GM21360 (cell line): ENCODE measurements around the gene STK32C.
"Not testable (repeated sequence)": the region's sequence is repeated elsewhere in the genome, so short reads cannot be mapped to it uniquely, and the experiment has no call there.

Experiments used
- ATAC-seq: cut with Tn5 transposase; IDR thresholded peaks from one replicate; pipeline ENCODE4 v1.9.1; 2021; ENCODE audit warnings: mild to moderate bottlenecking, moderate library complexity; ENCODE audit not compliant: unreplicated experiment

Gene STK32C

DNA sequence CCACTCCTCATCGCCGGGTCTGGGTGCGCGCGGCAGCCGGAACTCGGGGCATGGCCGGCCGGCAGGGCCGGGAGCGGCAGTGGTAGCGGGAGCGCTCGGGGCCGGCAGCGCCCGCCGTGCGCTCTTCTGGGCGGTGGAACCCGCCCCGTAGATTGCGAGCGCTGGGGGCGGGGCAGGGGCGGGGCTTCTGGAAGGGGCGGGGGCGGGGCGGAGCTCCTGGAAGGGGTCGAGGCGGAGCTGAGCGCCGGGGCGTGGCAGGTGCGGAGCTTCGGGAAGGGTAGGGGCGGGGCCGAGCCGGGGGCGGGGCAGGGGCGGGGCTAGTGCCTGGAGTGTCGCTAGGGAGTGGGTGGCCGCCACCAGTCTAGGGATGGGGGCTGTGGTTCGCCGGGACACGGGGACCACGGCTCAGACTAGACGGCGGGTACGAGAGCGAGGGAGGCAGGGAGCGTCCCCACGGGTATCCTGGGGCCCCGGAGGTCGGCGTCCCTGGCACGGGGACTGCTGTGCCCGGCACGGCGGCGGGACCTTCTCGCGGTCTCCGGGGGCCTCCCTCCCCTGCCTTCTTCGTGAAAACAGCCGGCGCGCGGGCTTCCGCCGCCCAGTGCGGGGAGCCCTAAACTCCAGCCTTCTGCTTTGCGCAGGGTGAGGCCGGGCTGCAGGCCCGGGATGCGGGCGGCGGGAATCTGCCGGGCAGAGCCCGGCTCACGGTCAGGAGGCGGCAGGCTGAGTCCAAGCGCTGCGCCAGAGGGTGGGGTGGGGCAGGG lies at the start of gene STK32C:
STK32C (minus strand) TSS at position 128 of the 764 bp plus-strand sequence; CDS start at position 11, 117 bp downstream.
- peak; percentile 71 for ATAC-seq

DNA sequence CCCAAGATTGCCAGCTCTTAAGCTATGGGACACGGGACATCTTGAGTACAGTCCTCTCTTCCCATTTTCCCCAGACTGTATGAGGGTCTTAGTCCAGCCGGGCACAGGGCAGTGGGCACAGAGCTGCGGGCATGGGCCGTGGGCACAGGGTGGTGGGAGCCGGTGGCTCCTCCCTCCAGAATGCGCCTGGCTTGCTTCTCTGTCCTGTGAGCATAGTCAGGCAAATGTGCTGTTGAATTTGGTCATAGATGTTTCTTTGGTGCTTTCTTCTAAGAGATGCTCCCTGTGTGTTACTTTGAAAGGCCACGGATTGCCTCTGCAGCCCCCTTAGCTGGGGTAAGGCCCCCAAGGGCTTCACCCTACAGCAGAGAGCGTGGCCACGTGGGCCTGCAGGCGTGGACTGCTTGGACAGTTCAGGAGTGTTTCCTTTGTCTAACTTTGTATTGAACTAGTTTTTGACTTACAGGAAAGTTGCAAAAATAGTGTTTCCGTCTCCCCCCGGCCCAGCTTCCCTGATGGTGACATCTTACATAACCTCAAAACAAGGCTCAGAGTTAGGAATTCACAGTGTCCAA lies 49.0 kb upstream of the STK32C start:
- ATAC-seq: no peak

GRCh38 chr10:132355754-132356153 lies 48.0 kb upstream of the STK32C start:
- no peak for ATAC-seq

DNA sequence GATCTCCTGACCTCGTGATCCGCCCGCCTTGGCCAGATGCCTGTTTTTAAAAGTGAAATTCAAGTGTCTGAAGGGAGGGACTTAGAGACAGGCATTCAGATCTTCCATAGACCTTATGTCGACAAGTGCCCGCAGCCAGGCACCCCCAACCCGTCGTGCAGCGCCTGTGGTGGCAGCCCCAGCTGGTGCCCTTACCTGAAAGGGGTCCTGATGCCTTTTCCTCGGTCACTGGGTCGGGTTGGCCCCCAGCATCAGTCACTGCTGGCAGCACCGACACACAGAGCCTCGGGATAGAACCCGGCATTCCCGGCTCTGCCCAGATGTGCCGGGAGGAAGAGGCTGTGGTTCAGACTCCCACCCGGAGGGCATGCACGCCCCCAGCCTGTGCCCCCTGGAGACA lies 47.5 kb upstream of the STK32C start:
- no peak for ATAC-seq

DNA sequence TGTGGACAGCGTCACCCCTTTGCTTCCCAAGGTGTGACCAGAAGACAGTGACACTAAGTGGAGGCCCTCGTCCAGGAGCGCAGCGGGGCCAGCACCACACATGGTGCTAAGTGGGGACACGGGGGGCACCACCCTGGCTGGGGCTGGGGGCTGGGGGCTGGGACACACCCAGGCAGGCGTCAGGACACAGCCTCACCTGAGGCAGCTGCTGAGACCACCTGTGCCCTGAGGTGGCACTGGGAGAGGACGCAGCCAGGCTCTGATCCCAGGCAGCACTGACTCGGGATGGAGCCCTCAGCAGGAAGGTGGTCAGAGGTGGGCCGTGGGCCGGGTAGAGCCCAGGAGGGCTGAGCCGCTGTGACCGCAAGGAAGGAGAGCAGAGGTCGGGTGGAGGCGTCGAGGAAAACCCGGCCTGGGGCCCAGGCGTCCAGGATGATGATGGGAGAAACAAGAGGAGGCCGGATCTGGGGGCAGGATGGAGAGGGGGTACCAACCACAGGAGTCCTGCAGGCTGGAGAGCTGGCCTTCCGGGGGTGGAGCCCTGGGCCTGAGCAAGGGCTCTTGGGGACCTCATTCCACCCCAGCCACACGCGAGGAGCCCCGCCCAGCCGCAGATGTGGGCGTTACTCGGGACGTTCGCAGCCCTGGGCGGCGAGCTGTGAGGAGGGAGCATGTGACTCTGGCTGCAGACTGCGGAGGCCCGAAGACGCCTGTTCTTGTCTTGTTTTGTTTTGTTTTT lies 46.8 kb upstream of the STK32C start:
- no peak for ATAC-seq

DNA sequence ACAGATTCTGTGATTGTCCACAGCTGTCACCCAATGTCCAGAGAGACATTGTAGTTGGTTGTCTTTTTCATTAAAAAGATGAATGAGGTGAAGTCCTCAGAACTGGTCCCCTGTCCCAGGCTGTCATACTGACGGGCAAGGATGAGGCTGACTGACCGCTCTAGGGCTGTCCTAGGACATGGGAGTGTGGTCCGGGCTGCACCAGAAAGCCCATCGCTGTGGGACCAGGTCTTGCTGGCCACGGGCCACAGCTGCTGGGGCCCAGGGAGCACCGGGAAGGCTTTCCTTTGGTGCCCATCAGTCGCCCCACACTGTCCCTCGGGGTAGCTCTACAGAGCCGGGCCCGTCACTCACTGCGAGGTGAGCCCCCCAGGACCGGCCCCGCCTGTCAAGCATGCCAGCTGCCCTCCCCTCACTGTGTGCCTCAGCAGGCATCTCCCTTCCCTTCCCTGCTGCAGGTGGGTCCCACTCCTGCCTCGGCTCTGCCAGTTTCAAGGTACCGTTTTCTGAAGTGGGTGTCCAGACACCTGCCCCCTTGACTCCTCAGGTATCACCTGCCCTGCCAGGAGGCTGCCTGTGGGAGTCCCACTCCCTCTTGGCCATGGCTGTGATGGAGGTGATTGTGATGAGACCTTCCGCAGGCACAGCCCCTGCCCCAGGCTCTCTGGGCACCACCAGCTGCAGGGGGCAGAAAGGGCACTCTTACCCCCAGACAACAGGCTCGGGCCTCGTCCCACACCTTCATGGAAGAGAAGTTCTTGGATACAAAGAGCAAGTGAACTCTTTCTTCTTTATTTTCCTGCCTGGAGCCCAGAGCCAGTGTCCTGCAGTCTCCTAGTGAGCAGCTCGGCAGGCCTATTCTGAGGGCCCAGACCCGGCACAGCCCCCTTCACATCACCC lies 46.0 kb upstream of the STK32C start:
- no peak for ATAC-seq

DNA sequence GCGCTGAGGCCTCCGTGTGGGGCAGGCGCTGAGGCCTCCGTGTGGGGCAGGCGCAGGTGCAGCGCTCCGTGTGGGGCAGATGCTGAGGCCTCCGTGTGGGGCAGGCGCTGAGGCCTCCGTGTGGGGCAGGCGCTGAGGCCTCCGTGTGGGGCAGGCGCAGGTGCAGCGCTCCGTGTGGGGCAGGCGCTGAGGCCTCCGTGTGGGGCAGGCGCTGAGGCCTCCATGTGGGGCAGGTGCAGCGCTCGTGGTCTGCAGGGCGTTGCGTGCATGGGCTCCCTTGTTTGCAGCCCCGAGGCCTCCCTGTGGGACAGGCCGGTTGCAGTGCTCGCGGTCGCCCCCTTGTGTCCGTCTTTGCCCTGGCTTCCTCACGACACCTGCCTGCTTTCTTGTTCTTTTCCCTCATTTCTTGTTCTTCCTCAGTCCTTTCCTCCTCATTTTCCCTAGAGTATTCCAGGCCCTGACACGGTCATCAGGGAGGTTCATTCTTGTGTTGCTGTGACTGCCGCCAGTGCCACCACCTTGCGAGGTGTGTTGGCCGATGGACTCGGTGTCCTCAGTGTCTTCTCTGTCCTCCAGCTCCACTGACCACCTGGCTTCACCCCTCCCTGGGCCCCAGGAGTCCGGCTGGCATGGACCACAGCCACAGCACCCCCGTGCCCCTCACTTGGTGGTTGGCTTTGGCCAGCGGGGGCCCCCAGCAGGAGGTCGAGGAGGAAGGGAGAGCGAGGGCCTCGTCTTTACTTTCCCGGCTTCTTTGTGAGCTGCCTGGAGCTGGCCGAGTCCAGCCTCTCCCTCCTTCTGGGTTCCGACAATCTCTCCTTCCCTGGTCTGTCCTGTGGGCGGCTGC lies 44.9 kb upstream of the STK32C start:
- not testable (repeated sequence) for ATAC-seq

DNA sequence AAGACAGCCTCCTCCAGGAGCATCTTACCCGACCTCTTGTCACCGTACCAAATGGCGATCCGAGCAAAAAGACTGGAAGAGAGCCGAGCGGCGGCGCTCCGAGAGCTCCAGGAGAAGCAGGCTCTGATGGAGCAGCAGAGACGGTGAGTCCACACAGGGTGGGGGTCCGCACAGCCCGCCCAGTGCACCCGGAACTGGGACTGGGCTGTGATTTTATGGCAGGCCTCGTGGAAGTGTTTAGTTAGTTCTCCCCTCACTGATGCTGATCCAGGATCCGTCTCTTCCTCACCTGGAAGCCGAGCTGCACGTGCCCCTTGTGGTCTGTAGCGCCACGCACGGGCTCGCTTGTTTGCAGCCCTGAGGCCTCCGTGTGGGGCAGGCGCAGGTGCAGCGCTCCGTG lies 43.9 kb upstream of the STK32C start:
- no peak for ATAC-seq

- no peak for ATAC-seq
Observed at GRCh38 chr10:132350946-132351345, 43.2 kb upstream of the STK32C start.

- no peak for ATAC-seq
Observed at GRCh38 chr10:132350391-132350790, 42.6 kb upstream of the STK32C start.

- ATAC-seq: no peak
Observed at GRCh38 chr10:132349766-132350165, 42.0 kb upstream of the STK32C start.

- ATAC-seq: no peak
Observed at GRCh38 chr10:132347931-132348267, 40.1 kb upstream of the STK32C start.

DNA sequence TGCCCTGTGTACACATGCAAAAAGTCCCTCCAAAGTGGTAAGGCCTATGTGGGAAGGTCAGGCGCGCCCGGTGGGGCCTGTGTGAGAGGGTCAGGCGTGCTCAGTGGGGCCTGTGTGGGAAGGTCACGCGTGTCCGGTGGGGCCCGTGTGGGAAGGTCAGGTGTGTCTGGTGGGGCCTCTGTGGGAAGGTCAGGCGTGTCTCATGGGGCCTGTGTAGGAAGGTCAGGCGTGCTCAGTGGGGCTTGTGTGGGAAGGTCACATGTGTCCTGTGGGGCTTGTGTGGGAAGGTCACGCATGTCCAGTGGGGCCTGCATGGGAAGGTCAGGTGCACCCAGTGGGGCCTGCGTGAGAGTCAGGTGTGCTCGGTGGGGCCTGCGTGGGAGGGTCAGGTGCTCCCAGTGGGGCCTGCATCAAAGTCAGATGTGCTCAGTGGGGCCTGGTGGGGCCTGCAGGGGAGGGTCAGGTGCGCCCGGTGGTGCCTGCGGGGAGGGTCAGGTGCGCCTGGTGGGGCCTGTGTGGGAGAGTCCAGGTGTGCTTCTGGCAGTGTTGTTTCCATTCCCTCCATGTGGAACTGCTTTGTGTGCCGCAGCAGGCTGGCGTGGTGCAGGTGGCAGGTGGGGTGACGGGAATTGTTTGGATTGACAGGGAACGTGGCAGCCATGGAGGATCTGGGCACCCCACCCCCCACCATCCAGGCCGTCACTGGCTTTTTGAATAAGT lies 39.6 kb upstream of the STK32C start:
- no peak for ATAC-seq

GRCh38 chr10:132346806-132347205 lies 39.1 kb upstream of the STK32C start:
- no peak for ATAC-seq

- ATAC-seq: no peak
Observed at GRCh38 chr10:132345345-132345744, 37.6 kb upstream of the STK32C start.

DNA sequence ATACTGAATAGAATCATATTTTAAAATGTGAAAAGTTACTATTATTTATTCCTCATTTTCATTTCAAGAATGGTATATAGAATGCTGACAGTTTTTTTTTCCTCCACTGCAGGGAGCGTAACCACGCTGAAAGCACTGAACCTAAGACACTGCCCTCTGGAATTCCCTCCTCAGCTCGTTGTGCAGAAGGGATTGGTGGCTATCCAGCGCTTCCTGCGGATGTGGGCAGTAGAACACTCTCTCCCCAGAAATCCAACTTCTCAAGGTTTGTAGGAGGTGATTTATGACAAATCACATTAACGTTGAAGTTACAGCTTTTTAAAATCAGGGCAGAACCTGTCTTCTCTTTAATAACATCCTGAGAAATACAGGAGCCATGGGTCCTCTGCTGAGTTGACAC lies 36.6 kb upstream of the STK32C start:
- no peak for ATAC-seq

DNA sequence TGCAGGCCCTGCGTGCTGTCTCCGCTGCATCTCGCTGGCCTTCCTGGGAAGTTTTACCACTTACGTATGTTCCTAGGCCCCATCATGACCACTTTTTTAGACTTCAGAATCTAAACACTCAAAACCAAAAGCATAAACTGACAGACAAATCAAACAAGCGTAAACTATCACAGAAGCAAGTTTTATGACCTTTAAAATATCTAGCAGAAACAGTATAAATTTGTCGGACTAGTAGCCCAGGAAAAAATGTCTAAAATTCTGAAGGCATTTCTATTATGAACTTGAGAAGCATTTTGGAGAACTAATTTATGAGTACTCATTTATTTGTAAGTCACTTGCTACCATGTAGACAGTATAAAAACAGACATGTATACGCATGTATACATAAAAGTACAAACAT lies 34.8 kb upstream of the STK32C start:
- no peak for ATAC-seq

- ATAC-seq: no peak
Observed at GRCh38 chr10:132341781-132342180, 34.0 kb upstream of the STK32C start.

DNA sequence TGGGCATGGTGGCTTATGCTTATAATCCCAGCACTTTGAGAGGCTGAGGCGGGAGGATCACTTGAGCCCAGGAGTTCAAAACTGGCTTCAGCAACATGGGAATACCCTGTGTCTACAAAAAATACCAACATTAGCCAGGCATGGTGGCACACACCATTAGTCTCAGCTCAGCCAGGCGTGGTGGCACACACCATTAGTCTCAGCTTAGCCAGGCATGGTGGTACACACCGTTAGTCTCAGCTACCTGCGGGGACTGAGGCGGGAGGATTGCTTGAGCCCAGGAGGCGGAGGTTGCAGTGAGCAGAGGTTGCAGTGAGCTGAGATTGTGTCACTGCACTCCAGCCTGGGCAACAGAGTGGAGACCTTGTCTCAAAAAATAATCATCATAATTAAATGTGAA lies 33.3 kb upstream of the STK32C start:
- ATAC-seq: no peak

DNA sequence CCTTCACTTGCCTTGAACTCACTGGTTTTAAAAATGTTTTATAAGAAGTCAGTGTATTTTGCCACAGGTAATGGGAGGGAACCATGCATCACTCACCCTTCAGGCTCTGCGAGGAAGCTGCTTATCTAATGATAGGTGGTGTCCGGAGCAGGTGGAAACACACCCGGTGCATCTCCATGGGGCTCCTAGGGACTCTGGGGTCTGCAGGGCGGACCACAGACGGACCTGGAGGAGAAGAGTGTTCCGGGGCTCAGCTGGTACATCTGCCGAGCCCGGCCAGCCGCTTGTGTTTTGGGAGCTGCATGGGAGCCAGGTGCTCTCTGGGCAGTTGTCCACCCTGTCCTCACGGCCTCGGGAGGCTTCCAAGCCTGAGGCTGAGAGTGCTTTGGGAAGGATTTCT lies 31.5 kb upstream of the STK32C start:
- ATAC-seq: no peak
